HG03196 (cell line): ENCODE results near the gene GPR4.

Source experiments
- ATAC-seq: cut with Tn5 transposase; IDR thresholded peaks from one replicate; pipeline ENCODE4 v1.9.1; 2021; ENCODE audit not compliant: unreplicated experiment

GPR4 gene

DNA sequence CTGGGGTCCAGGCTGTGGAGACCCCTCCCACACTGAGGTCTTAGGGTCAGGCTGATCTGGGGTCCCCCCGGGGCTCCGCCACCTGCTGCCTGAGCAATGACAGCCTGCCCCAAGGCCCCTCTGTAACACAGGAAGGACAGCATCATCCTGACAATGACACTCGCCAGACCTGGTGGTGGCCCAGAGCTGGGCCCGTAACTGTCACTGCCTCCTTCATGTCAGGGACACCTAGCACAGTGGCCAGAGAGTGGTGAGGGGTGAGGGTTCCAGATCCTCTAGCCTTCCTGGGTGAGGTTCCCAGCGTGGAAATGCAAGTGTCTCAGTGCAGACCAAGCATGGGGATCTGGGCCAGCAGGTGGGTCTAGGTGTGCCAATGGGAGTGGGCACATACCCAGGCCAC is 45.2 kb downstream of the GPR4 start:
- ATAC-seq: no peak

DNA sequence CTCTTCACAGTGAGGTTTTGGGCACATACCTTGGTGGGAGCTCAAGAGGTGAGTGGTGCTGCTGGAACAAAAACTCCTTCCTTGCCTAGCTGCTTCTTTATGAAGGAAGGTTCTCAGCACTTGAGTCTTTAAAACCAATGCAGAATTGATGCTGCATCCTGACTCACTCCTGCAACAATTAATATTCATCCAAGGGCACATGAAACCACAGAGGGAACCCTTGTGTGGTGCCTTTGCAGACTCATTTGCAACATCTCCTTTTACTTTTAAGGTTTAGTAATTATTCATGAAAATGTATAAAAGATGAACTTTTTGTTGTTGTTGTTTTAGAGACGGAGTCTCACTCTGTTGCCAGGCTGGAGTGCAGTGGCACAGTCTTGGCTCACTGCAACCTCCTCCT is 47.5 kb downstream of the GPR4 start:
- no peak for ATAC-seq

DNA sequence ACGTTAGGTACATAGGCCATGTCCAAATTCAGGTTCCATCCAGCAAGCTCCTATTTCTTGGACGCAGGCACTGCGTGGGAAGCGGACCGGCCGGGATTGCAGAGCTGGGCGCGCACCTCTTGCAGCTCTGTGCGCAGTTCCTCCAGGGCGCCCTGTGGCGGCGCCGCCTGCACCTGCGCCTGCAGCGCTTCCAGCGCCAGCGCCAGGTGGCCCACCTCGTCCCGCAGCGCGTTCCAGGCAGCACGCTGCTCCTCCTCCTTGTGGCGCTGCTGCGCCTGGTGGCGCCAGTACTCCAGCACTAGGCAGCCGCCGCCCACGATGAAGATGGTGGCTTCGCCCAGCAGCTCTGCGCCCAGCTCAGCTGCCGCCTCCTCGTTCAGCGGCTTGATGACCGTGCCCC is 48.5 kb downstream of the GPR4 start:
- ATAC-seq: no peak

DNA sequence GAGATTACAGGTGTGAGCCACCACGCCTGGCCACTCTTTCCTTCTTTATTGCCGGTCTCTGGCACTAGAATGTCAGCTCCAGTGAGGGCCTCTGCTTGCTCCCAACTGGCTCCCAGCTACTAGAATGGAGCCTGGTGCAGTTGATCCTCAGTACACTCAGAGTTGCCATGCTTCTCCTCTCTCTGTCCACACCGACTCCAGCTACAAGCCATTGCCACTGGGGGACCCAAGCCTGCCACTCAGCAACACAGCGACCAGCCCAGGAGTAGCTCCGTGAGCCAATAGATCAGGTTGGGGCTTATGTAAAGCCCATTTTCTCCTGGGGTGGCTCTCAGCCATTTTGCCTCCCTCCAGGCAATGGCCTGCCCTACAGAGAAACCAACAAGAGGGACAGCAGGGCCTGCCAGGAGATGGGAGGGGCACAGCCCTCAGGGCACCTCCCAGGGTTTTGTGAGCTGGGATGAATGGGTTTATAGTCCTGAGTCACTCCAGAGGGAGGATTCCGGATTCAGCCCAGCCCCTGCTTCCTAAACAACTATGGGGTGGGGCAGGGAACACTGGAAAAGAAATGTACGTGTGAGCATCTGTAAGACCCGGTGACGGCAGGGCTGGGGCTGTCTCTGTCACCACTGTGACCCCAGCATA is 53.9 kb downstream of the GPR4 start:
- no peak for ATAC-seq

DNA sequence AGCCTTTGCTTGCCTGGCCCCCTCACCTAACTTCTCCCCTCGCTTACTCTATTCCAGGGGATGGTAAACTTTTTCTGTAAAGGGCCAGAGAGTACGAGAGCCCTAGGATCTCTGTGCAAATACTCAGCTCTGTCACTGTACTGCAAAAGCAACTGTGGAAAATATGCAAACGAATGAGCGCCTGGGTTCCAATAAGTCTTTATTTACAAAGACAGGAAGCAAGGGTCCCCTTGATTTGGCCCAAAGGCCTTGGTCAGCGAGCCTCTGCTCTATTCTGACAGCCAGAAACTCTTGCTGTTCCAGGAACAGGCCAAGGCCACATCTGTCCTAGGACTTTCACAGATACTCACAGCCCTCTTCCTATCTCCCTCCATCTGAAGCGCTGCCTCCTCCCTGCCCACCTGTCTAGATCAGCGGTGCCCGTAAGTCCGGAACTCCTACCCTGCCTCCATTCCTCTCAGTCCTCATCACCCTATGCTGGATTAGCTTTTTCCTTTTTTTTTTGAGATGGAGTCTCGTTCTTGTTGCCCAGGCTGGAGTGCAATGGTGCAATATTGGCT is 54.7 kb downstream of the GPR4 start:
- ATAC-seq: no peak

DNA sequence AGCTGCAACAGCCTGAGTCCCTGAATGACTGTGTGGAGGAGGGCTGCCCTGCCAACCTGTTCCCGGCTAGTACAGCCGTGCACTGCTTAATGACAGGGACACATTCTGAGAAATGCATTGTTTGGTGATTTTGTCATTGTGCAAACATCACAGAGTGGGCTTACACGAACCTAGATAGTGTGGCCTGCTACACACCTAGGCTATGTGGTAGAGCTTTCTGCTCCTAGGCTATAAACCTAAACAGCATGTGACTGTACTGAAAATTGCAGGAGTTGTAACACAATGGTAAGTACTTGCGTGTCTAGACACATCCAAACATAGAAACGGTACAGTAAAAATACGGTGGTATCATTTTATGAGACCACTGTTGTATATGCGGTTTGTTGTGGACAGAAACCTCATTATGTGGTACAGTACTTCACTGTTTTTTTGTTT is 59.8 kb downstream of the GPR4 start:
- no peak for ATAC-seq
